ENCODE data around the gene VPS37D. TPM values are rescaled to one million over a fixed set of nuclear protein-coding genes. Genes with fewer than 3 reads are reported as not detected.
"Not testable (repeated sequence)": the region's sequence is repeated elsewhere in the genome, so short reads cannot be mapped to it uniquely, and the experiment has no call there.

The VPS37D gene, protein sequence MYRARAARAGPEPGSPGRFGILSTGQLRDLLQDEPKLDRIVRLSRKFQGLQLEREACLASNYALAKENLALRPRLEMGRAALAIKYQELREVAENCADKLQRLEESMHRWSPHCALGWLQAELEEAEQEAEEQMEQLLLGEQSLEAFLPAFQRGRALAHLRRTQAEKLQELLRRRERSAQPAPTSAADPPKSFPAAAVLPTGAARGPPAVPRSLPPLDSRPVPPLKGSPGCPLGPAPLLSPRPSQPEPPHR
- total RNA-seq, result 1 to 10 TPM in 1 of 2 donors, under 1 TPM in 1; 0.92 to 1.2 TPM

DNA sequence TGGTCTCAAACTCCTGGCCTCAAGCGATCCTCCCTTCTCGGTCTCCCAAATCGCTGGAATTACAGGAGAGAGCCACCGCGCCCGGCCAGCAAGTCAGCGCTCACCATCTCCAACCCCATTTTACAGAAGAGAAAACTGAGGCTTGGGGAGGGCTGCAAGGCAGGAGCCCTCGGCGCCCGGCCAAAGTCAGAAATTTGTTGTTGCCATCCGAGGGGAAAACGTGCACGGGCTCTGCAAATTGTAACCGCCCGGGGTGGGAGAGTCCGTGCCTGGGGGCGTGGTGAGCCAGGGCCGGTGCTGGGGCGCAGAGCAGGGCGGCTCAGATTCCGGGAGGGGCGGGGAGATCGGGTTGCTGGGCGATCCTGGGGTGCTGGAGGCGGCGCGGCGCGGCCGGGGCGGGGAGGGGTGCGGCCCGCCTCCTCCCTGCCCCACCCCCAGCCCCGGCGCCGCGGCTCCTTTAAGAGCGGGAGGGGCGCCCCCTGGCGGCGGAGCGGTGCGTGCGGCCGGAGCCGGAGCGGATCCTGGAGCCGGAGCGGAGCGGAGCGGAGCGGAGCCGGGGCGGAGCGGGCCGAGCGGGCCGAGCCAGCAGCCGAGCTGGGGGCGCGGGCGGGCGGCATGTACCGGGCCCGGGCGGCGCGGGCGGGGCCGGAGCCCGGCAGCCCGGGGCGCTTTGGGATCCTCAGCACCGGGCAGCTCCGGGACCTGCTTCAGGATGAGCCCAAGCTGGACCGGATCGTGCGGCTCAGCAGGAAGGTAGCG lies at the start of gene VPS37D:
VPS37D (plus strand) TSS at position 488 of the 759 bp plus-strand sequence; CDS start at position 616, 128 bp downstream.
- ATAC-seq (ENCODE audit: insufficient number of reproducible peaks, low FRiP score, low read depth) (peak; percentile 49), DNase-seq (ENCODE audit: low spot score) (peak; percentile 57)
- H3K4me3 ChIP-seq, result peak within 1 kb of the TSS; percentile 81
- H3K27me3 ChIP-seq (replicated peaks; ENCODE audit: insufficient read depth), result no peaks in the 10 kb centered on the region
- no peaks in the 10 kb centered on the region for H3K36me3 ChIP-seq
- H3K9me3 ChIP-seq, result no peaks in the 10 kb centered on the region
- no peak within 1 kb of the TSS for H3K27ac ChIP-seq
- H3K4me1 ChIP-seq (ENCODE audit: control insufficient read depth in 1 of 2, low read depth in 2 of 2), result peaks cover 12 to 14% of the 10 kb centered on the region in 2 donors
- TF ChIP-seq, protein P1, sequence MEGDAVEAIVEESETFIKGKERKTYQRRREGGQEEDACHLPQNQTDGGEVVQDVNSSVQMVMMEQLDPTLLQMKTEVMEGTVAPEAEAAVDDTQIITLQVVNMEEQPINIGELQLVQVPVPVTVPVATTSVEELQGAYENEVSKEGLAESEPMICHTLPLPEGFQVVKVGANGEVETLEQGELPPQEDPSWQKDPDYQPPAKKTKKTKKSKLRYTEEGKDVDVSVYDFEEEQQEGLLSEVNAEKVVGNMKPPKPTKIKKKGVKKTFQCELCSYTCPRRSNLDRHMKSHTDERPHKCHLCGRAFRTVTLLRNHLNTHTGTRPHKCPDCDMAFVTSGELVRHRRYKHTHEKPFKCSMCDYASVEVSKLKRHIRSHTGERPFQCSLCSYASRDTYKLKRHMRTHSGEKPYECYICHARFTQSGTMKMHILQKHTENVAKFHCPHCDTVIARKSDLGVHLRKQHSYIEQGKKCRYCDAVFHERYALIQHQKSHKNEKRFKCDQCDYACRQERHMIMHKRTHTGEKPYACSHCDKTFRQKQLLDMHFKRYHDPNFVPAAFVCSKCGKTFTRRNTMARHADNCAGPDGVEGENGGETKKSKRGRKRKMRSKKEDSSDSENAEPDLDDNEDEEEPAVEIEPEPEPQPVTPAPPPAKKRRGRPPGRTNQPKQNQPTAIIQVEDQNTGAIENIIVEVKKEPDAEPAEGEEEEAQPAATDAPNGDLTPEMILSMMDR (IDR thresholded peaks at IDR 0.05), result peak; percentile 79

DNA sequence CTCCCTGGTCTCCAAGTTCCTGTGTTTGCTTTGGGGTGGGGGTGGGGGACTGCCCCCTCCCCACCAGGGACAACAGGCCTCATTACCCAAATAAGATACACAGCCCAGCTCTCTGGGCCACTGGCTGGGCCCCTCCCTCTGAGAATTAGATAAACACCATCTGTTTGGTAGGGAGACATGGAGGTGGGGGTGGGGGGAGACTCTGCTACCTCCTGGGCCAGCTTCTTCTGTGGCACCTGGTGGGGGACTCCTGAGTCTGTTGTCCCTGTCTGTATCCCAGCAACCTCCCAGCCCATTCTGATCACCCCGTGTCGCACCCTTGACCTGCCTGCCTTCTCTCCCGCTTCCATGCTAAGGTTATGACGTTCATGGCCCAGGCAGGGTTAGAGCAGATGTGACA lies 49.1 kb upstream of the VPS37D start:
- TF ChIP-seq, protein P1 (IDR thresholded peaks at IDR 0.05), result no peak
- Histone ChIP-seq H3K27ac (no peak overlapping the region), H3K36me3 (no peaks in the 10 kb centered on the region), H3K4me1 (ENCODE audit: control insufficient read depth in 1 of 2, low read depth in 2 of 2) (peaks cover 6 to 10% of the 10 kb centered on the region in 2 donors), H3K9me3 (no peaks in the 10 kb centered on the region), H3K27me3 (replicated peaks; ENCODE audit: insufficient read depth) (peaks cover 6% of the 10 kb centered on the region), H3K4me3 (no peak overlapping the region)
- DNase-seq (ENCODE audit: low spot score) (no peak), ATAC-seq (ENCODE audit: insufficient number of reproducible peaks, low FRiP score, low read depth) (no peak)

DNA sequence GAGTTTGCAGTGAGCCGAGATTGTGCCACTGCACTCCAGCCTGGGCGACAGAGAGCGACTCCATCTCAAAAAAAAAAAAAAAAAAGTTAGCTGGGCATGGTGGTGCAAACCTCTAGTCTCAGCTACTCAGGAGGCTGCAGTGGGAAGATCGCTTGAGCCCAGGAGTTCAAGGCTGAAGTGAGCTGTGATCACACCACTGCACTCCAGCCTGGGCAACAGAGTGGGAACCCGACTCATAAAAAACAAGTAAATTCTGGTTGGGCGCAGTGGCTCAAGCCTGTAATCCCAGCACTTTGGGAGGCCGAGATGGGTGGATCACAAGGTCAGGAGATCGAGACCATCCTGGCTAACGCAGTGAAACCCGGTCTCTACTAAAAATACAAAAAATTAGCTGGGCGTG lies 48.2 kb upstream of the VPS37D start:
- Histone ChIP-seq H3K4me1 (ENCODE audit: control insufficient read depth in 1 of 2, low read depth in 2 of 2) (peaks cover 12 to 18% of the 10 kb centered on the region in 2 donors), H3K27me3 (replicated peaks; ENCODE audit: insufficient read depth) (peaks cover 11% of the 10 kb centered on the region)
- H3K9me3 ChIP-seq; DNase-seq (ENCODE audit: low spot score); H3K36me3 ChIP-seq; H3K27ac ChIP-seq; ATAC-seq (ENCODE audit: insufficient number of reproducible peaks, low FRiP score, low read depth); H3K4me3 ChIP-seq: not testable (repeated sequence)

DNA sequence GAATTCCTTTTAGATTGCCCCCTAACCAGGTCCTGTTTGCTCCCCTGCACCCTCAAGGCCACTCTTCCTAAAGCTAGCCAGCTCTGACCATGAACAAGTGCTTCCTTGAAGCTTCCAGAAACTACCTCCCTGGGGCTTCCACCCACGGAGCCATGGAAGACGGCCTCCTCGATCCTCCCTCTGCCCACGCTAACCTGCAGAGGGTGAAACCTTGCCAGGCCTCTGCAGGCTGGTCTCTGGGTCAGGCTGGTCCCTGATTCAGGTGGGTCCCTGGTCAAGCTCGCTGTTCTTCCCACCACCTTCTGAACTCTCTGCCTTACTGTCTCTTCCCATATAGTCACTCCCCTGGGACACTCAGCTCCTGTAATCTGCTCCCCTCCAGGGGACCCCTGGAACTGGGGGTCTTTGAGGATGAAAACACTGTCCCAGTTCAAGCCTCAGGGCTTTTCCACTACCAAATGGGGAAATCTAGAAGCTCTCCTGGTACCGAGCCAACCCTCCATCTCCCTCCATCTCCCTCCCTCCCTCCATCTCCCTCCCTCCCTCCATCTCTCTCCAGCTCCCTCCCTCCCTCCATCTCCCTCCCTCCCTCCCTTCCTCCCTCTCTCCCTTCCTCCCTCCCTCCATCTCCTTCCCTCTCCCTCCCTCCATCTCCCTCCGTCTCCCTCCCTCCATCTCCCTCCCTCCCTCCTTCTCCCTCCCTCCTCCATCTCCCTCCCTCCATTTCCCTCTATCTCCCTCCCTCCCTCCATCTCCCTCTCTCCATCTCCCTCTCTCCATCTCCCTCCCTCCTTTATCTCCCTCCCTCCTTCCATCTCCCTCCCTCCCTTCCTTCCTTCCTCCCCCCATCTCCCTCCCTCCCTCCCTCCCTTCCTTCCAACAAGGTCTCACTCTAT lies 46.2 kb upstream of the VPS37D start:
- TF ChIP-seq, protein P1 (IDR thresholded peaks at IDR 0.05), result no peak
- peaks cover 13 to 18% of the 10 kb centered on the region in 2 donors for H3K4me1 ChIP-seq (ENCODE audit: control insufficient read depth in 1 of 2, low read depth in 2 of 2)
- no peak overlapping the region for H3K4me3 ChIP-seq
- no peak for ATAC-seq (ENCODE audit: insufficient number of reproducible peaks, low FRiP score, low read depth)
- DNase-seq (ENCODE audit: low spot score), result no peak
- H3K27ac ChIP-seq, result no peak overlapping the region
- no peaks in the 10 kb centered on the region for H3K9me3 ChIP-seq
- no peaks in the 10 kb centered on the region for H3K36me3 ChIP-seq
- peaks cover 12% of the 10 kb centered on the region for H3K27me3 ChIP-seq (replicated peaks; ENCODE audit: insufficient read depth)

DNA sequence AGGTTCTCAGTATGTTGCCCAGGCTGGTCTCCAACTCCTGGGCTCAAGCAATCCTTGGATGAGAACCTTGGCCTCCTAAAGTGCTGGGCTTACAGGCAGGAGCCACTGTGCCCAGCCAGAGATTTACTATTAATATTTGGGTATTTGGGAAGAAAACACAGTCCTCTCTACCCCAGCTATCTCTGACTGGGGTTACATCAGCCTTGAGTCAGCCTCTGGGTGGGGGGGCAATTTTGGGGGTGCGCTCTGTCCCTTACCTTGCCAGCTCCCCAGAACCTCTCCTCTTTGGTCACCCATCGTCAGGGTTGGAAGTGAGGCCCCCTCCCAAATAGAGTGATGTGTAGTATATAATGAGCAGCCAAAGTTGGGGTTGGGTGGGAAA lies 45.1 kb upstream of the VPS37D start:
- no peak for ATAC-seq (ENCODE audit: insufficient number of reproducible peaks, low FRiP score, low read depth)
- no peak for DNase-seq (ENCODE audit: low spot score)
- Histone ChIP-seq H3K4me3 (peak overlapping the region; percentile 70), H3K27me3 (replicated peaks; ENCODE audit: insufficient read depth) (peaks cover 15% of the 10 kb centered on the region), H3K27ac (no peak overlapping the region), H3K4me1 (ENCODE audit: control insufficient read depth in 1 of 2, low read depth in 2 of 2) (peaks cover 13 to 18% of the 10 kb centered on the region in 2 donors), H3K36me3 (no peaks in the 10 kb centered on the region), H3K9me3 (no peaks in the 10 kb centered on the region)
- TF ChIP-seq, protein P1 (IDR thresholded peaks at IDR 0.05), result no peak

Data from thoracic aorta (tissue), 2 donors.